HEK293 (cell line): Measurements from ENCODE around the gene RHD.

ENCODE experiments used
- CTCF ChIA-PET: fragments of 350-600 bp; formaldehyde crosslinking; extraction: SDS; loops from one replicate; lab custom pipeline; 2021; ENCODE audit warnings: antibody characterized with exemption; lab: Yijun Ruan, JAX
- POLR2A ChIA-PET: fragments of 300-600 bp; formaldehyde crosslinking; extraction: SDS; loops from one replicate; lab custom pipeline; 2020; ENCODE audit warnings: antibody characterized with exemption, inconsistent platforms; lab: Yijun Ruan, JAX
- H3K27ac ChIP-seq: fragments of 200-500 bp; sonication (Bioruptor generic); 2 replicates; pipeline ENCODE4 v1.5.1; 2014; ENCODE audit warnings: low read depth, low read length, control low read depth, inconsistent platforms; ENCODE audit errors: extremely low read depth
- H3K36me3 ChIP-seq, 2 experiments: fragments of 200-500 bp in 1 of 2; sonication (Bioruptor generic) in 1 of 2; 1 replicate in 1 of 2; 2 replicates in 1 of 2; pipeline ENCODE4 v1.5.1; 2014 to 2017; ENCODE audit warnings: inconsistent platforms in 2 of 2, low read length in 2 of 2; ENCODE audit not compliant: control insufficient read depth in 2 of 2, insufficient read depth in 1 of 2
- H3K4me1 ChIP-seq: fragments of 200-500 bp; sonication (Bioruptor generic); 2 replicates; pipeline ENCODE4 v1.5.1; 2014; ENCODE audit warnings: mild to moderate bottlenecking, low read length, inconsistent platforms; ENCODE audit not compliant: control insufficient read depth, insufficient read depth
- H3K4me3 ChIP-seq: 2 replicates; pipeline ENCODE4 v1.5.1; 2011; ENCODE audit warnings: low read depth, mild to moderate bottlenecking, control low read depth, low read length, moderate library complexity
- H3K9me3 ChIP-seq: fragments of 200-500 bp; sonication (Bioruptor generic); 2 replicates; pipeline ENCODE4 v1.5.1; 2014; ENCODE audit warnings: low read depth, low read length, inconsistent platforms; ENCODE audit not compliant: control insufficient read depth, insufficient read depth
- BCL11B ChIP-seq: fragments of 450-650 bp; formaldehyde crosslinking; IDR thresholded peaks from 2 replicates; pipeline ENCODE4 v1.5.1; 2016; ENCODE audit warnings: low read depth, missing biosample characterization, missing genetic modification characterization
- GLIS2 ChIP-seq: fragments of 450-650 bp; formaldehyde crosslinking; IDR thresholded peaks from 2 replicates; pipeline ENCODE4 v1.5.1; 2016; ENCODE audit warnings: missing biosample characterization, missing genetic modification characterization
- HOXD13 ChIP-seq: sonication (generic); formaldehyde crosslinking; IDR thresholded peaks from 2 replicates; pipeline ENCODE4 v1.8.0; 2022; ENCODE audit warnings: missing genetic modification reagents, borderline replicate concordance
- PRDM1 ChIP-seq: fragments of 450-650 bp; formaldehyde crosslinking; IDR thresholded peaks from 2 replicates; pipeline ENCODE4; 2016; ENCODE audit warnings: missing biosample characterization, missing genetic modification characterization
- RBAK ChIP-seq: fragments of 450-650 bp; formaldehyde crosslinking; IDR thresholded peaks from 2 replicates; pipeline ENCODE4 v1.5.1; 2016; ENCODE audit warnings: missing biosample characterization, missing genetic modification characterization
- SALL2 ChIP-seq: fragments of 450-650 bp; formaldehyde crosslinking; IDR thresholded peaks from 2 replicates; pipeline ENCODE4 v1.5.0; 2017; ENCODE audit warnings: missing biosample characterization, mild to moderate bottlenecking, missing genetic modification characterization, borderline replicate concordance
- TRIM28 ChIP-seq: IDR thresholded peaks from 2 replicates; pipeline ENCODE4 v1.6.1; 2011; ENCODE audit warnings: low read length, control low read depth, borderline replicate concordance
- ZEB2 ChIP-seq: fragments of 450-650 bp; formaldehyde crosslinking; IDR thresholded peaks from 2 replicates; pipeline ENCODE4 v1.5.1; 2016; ENCODE audit warnings: missing biosample characterization, missing genetic modification characterization
- ZIC2 ChIP-seq: fragments of 450-650 bp; formaldehyde crosslinking; IDR thresholded peaks from 2 replicates; pipeline ENCODE4 v1.5.1; 2016; ENCODE audit warnings: missing biosample characterization, missing genetic modification characterization
- ZNF157 ChIP-seq: fragments of 450-650 bp; formaldehyde crosslinking; IDR thresholded peaks from 2 replicates; pipeline ENCODE4 v1.5.1; 2016; ENCODE audit warnings: missing biosample characterization, missing genetic modification characterization
- ZNF19 ChIP-seq: fragments of 450-650 bp; formaldehyde crosslinking; IDR thresholded peaks from 2 replicates; pipeline ENCODE4; 2016; ENCODE audit warnings: missing biosample characterization, missing genetic modification characterization, low read depth
- ZNF202 ChIP-seq: fragments of 450-650 bp; formaldehyde crosslinking; IDR thresholded peaks from 2 replicates; pipeline ENCODE4 v1.5.1; 2016; ENCODE audit warnings: missing biosample characterization, missing genetic modification characterization, borderline replicate concordance
- ZNF239 ChIP-seq: fragments of 450-650 bp; formaldehyde crosslinking; IDR thresholded peaks from 2 replicates; pipeline ENCODE4 v1.5.1; 2016; ENCODE audit warnings: missing biosample characterization, missing genetic modification characterization
- ZNF24 ChIP-seq: fragments of 450-650 bp; formaldehyde crosslinking; IDR thresholded peaks from 2 replicates; pipeline ENCODE4 v1.5.1; 2016; ENCODE audit warnings: missing biosample characterization, missing genetic modification characterization
- ZNF521 ChIP-seq: fragments of 450-650 bp; formaldehyde crosslinking; IDR thresholded peaks from 2 replicates; pipeline ENCODE4 v1.5.1; 2017; ENCODE audit warnings: missing biosample characterization, mild to moderate bottlenecking, missing genetic modification characterization
- ZNF558 ChIP-seq: fragments of 450-650 bp; formaldehyde crosslinking; IDR thresholded peaks from 2 replicates; pipeline ENCODE4 v1.5.1; 2016; ENCODE audit warnings: missing biosample characterization, missing genetic modification characterization
- ZNF664 ChIP-seq: fragments of 450-650 bp; formaldehyde crosslinking; IDR thresholded peaks from 2 replicates; pipeline ENCODE4 v1.5.1; 2016; ENCODE audit warnings: missing biosample characterization, missing genetic modification characterization
- ZNF747 ChIP-seq: fragments of 450-650 bp; formaldehyde crosslinking; IDR thresholded peaks from 2 replicates; pipeline ENCODE4 v1.5.1; 2016; ENCODE audit warnings: missing biosample characterization, missing genetic modification characterization
- TF ChIP-seq, protein P1 (sequence below): fragments of 450-650 bp; formaldehyde crosslinking; IDR thresholded peaks from 2 replicates; pipeline ENCODE4 v1.5.1; 2016; ENCODE audit warnings: missing biosample characterization, missing genetic modification characterization
- TF ChIP-seq, protein P2 (sequence below): fragments of 450-650 bp; formaldehyde crosslinking; IDR thresholded peaks from 2 replicates; pipeline ENCODE4 v1.5.1; 2017; ENCODE audit warnings: missing biosample characterization, mild to moderate bottlenecking, missing genetic modification characterization, moderate library complexity
- TF ChIP-seq, protein P3 (sequence below): fragments of 450-650 bp; formaldehyde crosslinking; IDR thresholded peaks from 2 replicates; pipeline ENCODE4 v1.5.1; 2016; ENCODE audit warnings: missing biosample characterization, missing genetic modification characterization
- TF ChIP-seq, protein P4 (sequence below): fragments of 450-650 bp; formaldehyde crosslinking; IDR thresholded peaks from 2 replicates; pipeline ENCODE4 v1.5.1; 2016; ENCODE audit warnings: missing biosample characterization, missing genetic modification characterization
- TF ChIP-seq, protein P5 (sequence below): fragments of 450-650 bp; formaldehyde crosslinking; IDR thresholded peaks from 2 replicates; pipeline ENCODE4 v1.5.1; 2016; ENCODE audit warnings: missing biosample characterization, missing genetic modification characterization

Gene RHD

DNA sequence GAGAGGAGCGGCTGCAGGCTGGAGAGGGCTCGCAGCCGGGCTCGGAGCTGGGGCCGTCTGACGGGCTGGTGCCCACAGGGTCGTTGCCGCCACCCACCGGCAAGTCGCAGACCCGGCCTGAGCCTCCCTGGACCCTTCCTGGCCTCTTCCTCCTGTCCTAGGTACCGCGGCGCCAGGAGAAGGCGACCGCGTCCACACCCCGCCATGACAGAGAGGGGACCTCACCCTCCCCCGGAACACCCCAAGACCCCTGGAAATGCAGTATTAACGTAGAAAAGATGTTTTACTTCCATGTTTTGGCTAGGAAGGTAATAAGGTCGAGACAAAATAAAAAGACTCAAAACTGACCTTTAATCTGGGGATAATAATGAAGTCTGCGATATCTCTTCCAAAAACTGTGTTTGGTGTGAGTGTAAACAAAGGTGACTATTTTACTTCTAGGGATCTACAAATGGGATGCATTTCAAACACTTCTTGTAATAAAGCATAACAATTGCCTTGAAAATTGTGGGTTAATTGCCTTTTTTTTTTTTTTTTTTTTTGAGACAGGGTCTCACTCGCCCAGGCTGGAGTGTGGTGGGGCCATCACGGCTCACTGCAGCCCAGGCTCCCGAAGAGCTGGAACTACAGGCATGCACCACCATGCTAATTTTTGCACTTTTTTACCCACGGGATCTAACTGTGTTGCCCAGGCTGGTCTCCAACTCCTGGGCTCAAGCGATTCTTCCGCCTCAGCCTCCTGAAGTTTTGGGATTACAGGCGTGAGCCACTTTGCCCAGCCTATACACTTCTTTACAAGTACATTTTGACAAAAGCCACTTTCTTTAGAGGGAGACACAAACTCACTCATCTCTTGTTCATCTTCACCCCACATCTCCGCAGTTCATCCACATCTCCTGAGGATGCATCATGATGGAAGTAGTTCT is 24.2 kb upstream of the RHD start (continued):
- no peak for TF ChIP-seq ZNF239 (tag by site-specific recombination)
- no peak for TF ChIP-seq ZNF558 (tag by site-specific recombination)
- TF ChIP-seq PRDM1 (tag by site-specific recombination) = no peak
- no peak for TF ChIP-seq ZNF747 (tag by site-specific recombination)
- TF ChIP-seq, protein P1, sequence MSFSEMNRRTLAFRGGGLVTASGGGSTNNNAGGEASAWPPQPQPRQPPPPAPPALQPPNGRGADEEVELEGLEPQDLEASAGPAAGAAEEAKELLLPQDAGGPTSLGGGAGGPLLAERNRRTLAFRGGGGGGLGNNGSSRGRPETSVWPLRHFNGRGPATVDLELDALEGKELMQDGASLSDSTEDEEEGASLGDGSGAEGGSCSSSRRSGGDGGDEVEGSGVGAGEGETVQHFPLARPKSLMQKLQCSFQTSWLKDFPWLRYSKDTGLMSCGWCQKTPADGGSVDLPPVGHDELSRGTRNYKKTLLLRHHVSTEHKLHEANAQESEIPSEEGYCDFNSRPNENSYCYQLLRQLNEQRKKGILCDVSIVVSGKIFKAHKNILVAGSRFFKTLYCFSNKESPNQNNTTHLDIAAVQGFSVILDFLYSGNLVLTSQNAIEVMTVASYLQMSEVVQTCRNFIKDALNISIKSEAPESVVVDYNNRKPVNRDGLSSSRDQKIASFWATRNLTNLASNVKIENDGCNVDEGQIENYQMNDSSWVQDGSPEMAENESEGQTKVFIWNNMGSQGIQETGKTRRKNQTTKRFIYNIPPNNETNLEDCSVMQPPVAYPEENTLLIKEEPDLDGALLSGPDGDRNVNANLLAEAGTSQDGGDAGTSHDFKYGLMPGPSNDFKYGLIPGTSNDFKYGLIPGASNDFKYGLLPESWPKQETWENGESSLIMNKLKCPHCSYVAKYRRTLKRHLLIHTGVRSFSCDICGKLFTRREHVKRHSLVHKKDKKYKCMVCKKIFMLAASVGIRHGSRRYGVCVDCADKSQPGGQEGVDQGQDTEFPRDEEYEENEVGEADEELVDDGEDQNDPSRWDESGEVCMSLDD (tag by site-specific recombination) = peak; percentile 83; the same call in 1 of the 2 replicates
- TF ChIP-seq, protein P2, sequence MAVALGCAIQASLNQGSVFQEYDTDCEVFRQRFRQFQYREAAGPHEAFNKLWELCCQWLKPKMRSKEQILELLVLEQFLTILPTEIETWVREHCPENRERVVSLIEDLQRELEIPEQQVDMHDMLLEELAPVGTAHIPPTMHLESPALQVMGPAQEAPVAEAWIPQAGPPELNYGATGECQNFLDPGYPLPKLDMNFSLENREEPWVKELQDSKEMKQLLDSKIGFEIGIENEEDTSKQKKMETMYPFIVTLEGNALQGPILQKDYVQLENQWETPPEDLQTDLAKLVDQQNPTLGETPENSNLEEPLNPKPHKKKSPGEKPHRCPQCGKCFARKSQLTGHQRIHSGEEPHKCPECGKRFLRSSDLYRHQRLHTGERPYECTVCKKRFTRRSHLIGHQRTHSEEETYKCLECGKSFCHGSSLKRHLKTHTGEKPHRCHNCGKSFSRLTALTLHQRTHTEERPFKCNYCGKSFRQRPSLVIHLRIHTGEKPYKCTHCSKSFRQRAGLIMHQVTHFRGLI = no peak
- no peak for TF ChIP-seq RBAK (tag by site-specific recombination)
- TF ChIP-seq, protein P3, sequence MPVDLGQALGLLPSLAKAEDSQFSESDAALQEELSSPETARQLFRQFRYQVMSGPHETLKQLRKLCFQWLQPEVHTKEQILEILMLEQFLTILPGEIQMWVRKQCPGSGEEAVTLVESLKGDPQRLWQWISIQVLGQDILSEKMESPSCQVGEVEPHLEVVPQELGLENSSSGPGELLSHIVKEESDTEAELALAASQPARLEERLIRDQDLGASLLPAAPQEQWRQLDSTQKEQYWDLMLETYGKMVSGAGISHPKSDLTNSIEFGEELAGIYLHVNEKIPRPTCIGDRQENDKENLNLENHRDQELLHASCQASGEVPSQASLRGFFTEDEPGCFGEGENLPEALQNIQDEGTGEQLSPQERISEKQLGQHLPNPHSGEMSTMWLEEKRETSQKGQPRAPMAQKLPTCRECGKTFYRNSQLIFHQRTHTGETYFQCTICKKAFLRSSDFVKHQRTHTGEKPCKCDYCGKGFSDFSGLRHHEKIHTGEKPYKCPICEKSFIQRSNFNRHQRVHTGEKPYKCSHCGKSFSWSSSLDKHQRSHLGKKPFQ (tag by site-specific recombination) = no peak
- no peak for TF ChIP-seq ZNF19
- TF ChIP-seq ZNF521 (tag by site-specific recombination) = no peak
- TF ChIP-seq ZNF664 (tag by site-specific recombination) = no peak
- TF ChIP-seq ZNF202 (tag by site-specific recombination) = no peak
- TF ChIP-seq ZNF24 (tag by site-specific recombination) = no peak
- TF ChIP-seq SALL2 = no peak
- no peak for TF ChIP-seq BCL11B (tag by site-specific recombination)
- no peak for TF ChIP-seq ZNF157 (tag by site-specific recombination)
- TF ChIP-seq GLIS2 = 0 out of 2 replicates have a peak, but pooled peaks have one; percentile 14
- no peak for TF ChIP-seq HOXD13 (CRISPR knock-in tag)

DNA sequence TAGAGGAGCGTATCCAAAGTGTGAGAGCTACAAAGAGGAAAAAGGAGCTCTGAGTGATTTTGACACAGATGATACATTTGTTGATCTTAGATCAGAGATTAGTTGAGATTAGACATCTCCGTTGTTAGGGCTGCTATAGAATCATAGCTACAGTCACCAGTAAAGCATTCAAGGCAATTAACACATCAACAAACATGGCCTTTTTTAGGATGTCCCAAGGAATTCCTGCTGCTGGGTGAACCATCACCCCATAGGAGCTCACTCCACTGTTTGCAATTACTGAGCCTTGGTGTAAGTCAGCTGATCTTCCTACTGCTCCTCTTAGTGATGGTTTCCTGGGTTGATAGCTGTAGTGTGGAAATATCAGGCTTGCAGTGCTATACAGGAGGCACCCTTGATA is 18.4 kb upstream of the RHD start:
- no peak overlapping the region for H3K27ac ChIP-seq
- TF ChIP-seq, protein P4, sequence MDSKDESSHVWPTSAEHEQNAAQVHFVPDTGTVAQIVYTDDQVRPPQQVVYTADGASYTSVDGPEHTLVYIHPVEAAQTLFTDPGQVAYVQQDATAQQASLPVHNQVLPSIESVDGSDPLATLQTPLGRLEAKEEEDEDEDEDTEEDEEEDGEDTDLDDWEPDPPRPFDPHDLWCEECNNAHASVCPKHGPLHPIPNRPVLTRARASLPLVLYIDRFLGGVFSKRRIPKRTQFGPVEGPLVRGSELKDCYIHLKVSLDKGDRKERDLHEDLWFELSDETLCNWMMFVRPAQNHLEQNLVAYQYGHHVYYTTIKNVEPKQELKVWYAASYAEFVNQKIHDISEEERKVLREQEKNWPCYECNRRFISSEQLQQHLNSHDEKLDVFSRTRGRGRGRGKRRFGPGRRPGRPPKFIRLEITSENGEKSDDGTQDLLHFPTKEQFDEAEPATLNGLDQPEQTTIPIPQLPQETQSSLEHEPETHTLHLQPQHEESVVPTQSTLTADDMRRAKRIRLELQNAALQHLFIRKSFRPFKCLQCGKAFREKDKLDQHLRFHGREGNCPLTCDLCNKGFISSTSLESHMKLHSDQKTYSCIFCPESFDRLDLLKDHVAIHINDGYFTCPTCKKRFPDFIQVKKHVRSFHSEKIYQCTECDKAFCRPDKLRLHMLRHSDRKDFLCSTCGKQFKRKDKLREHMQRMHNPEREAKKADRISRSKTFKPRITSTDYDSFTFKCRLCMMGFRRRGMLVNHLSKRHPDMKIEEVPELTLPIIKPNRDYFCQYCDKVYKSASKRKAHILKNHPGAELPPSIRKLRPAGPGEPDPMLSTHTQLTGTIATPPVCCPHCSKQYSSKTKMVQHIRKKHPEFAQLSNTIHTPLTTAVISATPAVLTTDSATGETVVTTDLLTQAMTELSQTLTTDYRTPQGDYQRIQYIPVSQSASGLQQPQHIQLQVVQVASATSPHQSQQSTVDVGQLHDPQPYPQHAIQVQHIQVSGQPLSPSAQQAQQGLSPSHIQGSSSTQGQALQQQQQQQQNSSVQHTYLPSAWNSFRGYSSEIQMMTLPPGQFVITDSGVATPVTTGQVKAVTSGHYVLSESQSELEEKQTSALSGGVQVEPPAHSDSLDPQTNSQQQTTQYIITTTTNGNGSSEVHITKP (tag by site-specific recombination) = no peak
- TF ChIP-seq, protein P5, sequence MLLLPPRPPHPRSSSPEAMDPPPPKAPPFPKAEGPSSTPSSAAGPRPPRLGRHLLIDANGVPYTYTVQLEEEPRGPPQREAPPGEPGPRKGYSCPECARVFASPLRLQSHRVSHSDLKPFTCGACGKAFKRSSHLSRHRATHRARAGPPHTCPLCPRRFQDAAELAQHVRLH (tag by site-specific recombination) = no peak
- TF ChIP-seq ZIC2 (tag by site-specific recombination) (peak; percentile 36; the same call in 1 of the 2 replicates), TRIM28 (peak; percentile 85; the same call in 1 of the 2 replicates), ZEB2 (0 out of 2 replicates have a peak, but pooled peaks have one; percentile 34)
- POLR2A ChIA-PET = interaction anchor here (0.7 to 1.2 kb wide), 2 partner anchors 14 to 22 kb away, joined by 3 to 4 read pairs; partner anchors contain the start of gene SYF2

More for the DNA sequence above, 18.4 kb upstream of the RHD start:
- Histone ChIP-seq H3K4me3 (no peak overlapping the region), H3K36me3 (no peaks in the 10 kb centered on the region), H3K9me3 (no peaks in the 10 kb centered on the region), H3K4me1 (no peaks in the 10 kb centered on the region)
- CTCF ChIA-PET = interaction anchor here (0.6 to 1.4 kb wide), 3 partner anchors 263 to 544 kb away, joined by 3 read pairs; no protein-coding TSS in a partner anchor
